Measurements from ENCODE around the gene ARMH4. TPM values are rescaled to one million over a fixed set of nuclear protein-coding genes. Genes with fewer than 3 reads are reported as not detected.

The ARMH4 gene
- total and polyA plus RNA-seq, 2 donors (not counting 1 experiment from before 2014, with no cell fraction given), result not detected

GRCh38 chr14:58108717-58109116, 43.3 kb downstream of the ARMH4 start:
- TF ChIP-seq CTCF (IDR thresholded peaks at IDR 0.05) (no peak), EZH2 (IDR thresholded peaks at IDR 0.05; ENCODE audit: borderline replicate concordance, insufficient read depth, low read depth, low read length, poor library complexity, severe bottlenecking) (no peak)
- intact Hi-C loops (cut with micrococcal nuclease), result loop anchor here (1.0 to 2.0 kb wide), 2 partner anchors 58 to 254 kb away; no protein-coding TSS in a partner anchor
- DNase-seq (no peak), ATAC-seq (ENCODE audit: low read depth) (no peak)
- Histone ChIP-seq H3K9me3 (ENCODE audit: control extremely low read depth in 1 of 3, control insufficient read depth in 2 of 3, insufficient read depth in 1 of 3, low read length in 2 of 3) (no peaks in the 10 kb centered on the region), H3K9ac (ENCODE audit: low read length) (no peak overlapping the region), H4K20me1 (ENCODE audit: control insufficient read depth, insufficient read depth, low read length, poor library complexity, severe bottlenecking) (no peaks in the 10 kb centered on the region), H3K4me1 (ENCODE audit: control insufficient read depth in 2 of 2, insufficient read depth in 2 of 2, low read length in 2 of 2) (no peaks in the 10 kb centered on the region), H3K4me2 (replicated peaks; ENCODE audit: low read depth, low read length, poor library complexity, severe bottlenecking) (no peak overlapping the region), H3K27ac (ENCODE audit: low read length in 2 of 2) (no peak overlapping the region), H3K79me2 (ENCODE audit: control insufficient read depth, insufficient read depth, low read length) (no peaks in the 10 kb centered on the region), H3K27me3 (replicated peaks in 1 of 4; ENCODE audit: control extremely low read depth in 1 of 4, control insufficient read depth in 3 of 4, insufficient read depth in 4 of 4, low read length in 3 of 4) (no peaks in the 10 kb centered on the region), H3K4me3 (ENCODE audit: control extremely low read depth in 1 of 5, extremely low read depth in 1 of 5, insufficient read depth in 1 of 5, low read depth in 2 of 5, low read length in 4 of 5) (no peak overlapping the region), H3K36me3 (replicated peaks in 1 of 2; ENCODE audit: control extremely low read depth in 1 of 2, control insufficient read depth in 1 of 2, extremely low read depth in 1 of 2, insufficient read depth in 2 of 2, low read length in 1 of 2) (no peaks in the 10 kb centered on the region), H2AFZ (ENCODE audit: insufficient read depth, low read depth, low read length, poor library complexity, severe bottlenecking) (no peak overlapping the region)
- CTCF ChIA-PET, result interaction anchor here (0.6 to 1.9 kb wide), 10 partner anchors 9 to 292 kb away, joined by 3 to 7 read pairs (median 3); partner anchors contain the start of gene TOMM20L
- POLR2A ChIA-PET, result no interaction called here
- no CpG with 5 or more reads among the region's 1 CpG for WGBS (ENCODE audit: insufficient coverage)
- H3K4me3 Mint-ChIP-seq, result no peak overlapping the region
- no peak overlapping the region for H3K27ac Mint-ChIP-seq
- no peaks in the 10 kb centered on the region for H3K9me3 Mint-ChIP-seq (ENCODE audit: insufficient read depth)
- no peaks in the 10 kb centered on the region for H3K4me1 Mint-ChIP-seq
- H3K27me3 Mint-ChIP-seq, result peaks cover 20% of the 10 kb centered on the region

GRCh38 chr14:58107947-58108552, 44.0 kb downstream of the ARMH4 start:
- no peaks in the 10 kb centered on the region for H3K9me3 ChIP-seq (ENCODE audit: control extremely low read depth in 1 of 3, control insufficient read depth in 2 of 3, insufficient read depth in 1 of 3, low read length in 2 of 3)
- POLR2A ChIA-PET, result no interaction called here

More at GRCh38 chr14:58107947-58108552, 44.0 kb downstream of the ARMH4 start:
- CTCF ChIA-PET, result interaction anchor here (0.6 to 1.9 kb wide), 8 partner anchors 9 to 293 kb away, joined by 3 to 6 read pairs (median 3); no protein-coding TSS in a partner anchor
- Histone ChIP-seq H3K9ac (ENCODE audit: low read length) (no peak overlapping the region), H3K4me3 (ENCODE audit: control extremely low read depth in 1 of 5, extremely low read depth in 1 of 5, insufficient read depth in 1 of 5, low read depth in 2 of 5, low read length in 4 of 5) (no peak overlapping the region), H3K4me1 (ENCODE audit: control insufficient read depth in 2 of 2, insufficient read depth in 2 of 2, low read length in 2 of 2) (no peaks in the 10 kb centered on the region), H3K27ac (ENCODE audit: low read length in 2 of 2) (no peak overlapping the region), H4K20me1 (ENCODE audit: control insufficient read depth, insufficient read depth, low read length, poor library complexity, severe bottlenecking) (no peaks in the 10 kb centered on the region), H3K36me3 (replicated peaks in 1 of 2; ENCODE audit: control extremely low read depth in 1 of 2, control insufficient read depth in 1 of 2, extremely low read depth in 1 of 2, insufficient read depth in 2 of 2, low read length in 1 of 2) (no peaks in the 10 kb centered on the region), H3K79me2 (ENCODE audit: control insufficient read depth, insufficient read depth, low read length) (no peaks in the 10 kb centered on the region), H2AFZ (ENCODE audit: insufficient read depth, low read depth, low read length, poor library complexity, severe bottlenecking) (no peak overlapping the region), H3K4me2 (replicated peaks; ENCODE audit: low read depth, low read length, poor library complexity, severe bottlenecking) (no peak overlapping the region), H3K27me3 (replicated peaks in 1 of 4; ENCODE audit: control extremely low read depth in 1 of 4, control insufficient read depth in 3 of 4, insufficient read depth in 4 of 4, low read length in 3 of 4) (no peaks in the 10 kb centered on the region)
- DNase-seq, result peak; percentile 43
- H3K9me3 Mint-ChIP-seq (ENCODE audit: insufficient read depth), result no peaks in the 10 kb centered on the region
- TF ChIP-seq EZH2 (IDR thresholded peaks at IDR 0.05; ENCODE audit: borderline replicate concordance, insufficient read depth, low read depth, low read length, poor library complexity, severe bottlenecking) (no peak), CTCF (IDR thresholded peaks at IDR 0.05) (peak; percentile 77)
- 0% methylated on average over 3 of the region's 4 CpGs for WGBS (ENCODE audit: insufficient coverage)
- H3K27me3 Mint-ChIP-seq, result peaks cover 16% of the 10 kb centered on the region
- H3K27ac Mint-ChIP-seq, result no peak overlapping the region
- no peaks in the 10 kb centered on the region for H3K4me1 Mint-ChIP-seq
- ATAC-seq (ENCODE audit: low read depth), result no peak
- no peak overlapping the region for H3K4me3 Mint-ChIP-seq
- intact Hi-C loops (cut with micrococcal nuclease), result loop anchor here (1.0 to 2.0 kb wide), 2 partner anchors 58 to 255 kb away; no protein-coding TSS in a partner anchor

All from B cell (primary cell).